NB4 (cell line): ENCODE measurements around the gene RXRA.

ENCODE experiments used
- CTCF ChIP-seq: IDR thresholded peaks from one replicate; pipeline ENCODE4 v1.5.1; 2012; ENCODE audit warnings: low read depth, low read length
- MAX ChIP-seq: IDR thresholded peaks from 2 replicates; pipeline ENCODE4 v1.6.1; 2011; ENCODE audit warnings: low read depth, low read length
- MYC ChIP-seq: IDR thresholded peaks from 2 replicates; pipeline ENCODE4 v1.6.1; 2011; ENCODE audit warnings: low read depth, low read length
- POLR2A ChIP-seq: IDR thresholded peaks from 2 replicates; pipeline ENCODE4 v1.6.1; 2011; ENCODE audit warnings: mild to moderate bottlenecking; ENCODE audit not compliant: insufficient read length; ENCODE audit errors: extremely low read depth

- TF ChIP-seq CTCF: no peak
- TF ChIP-seq MAX: no peak
- TF ChIP-seq POLR2A: no peak
- TF ChIP-seq MYC: no peak
Measured at GRCh38 chr9:134278286-134278685, 48.0 kb upstream of the RXRA start.
